Iris pigment epithelial cell (primary cell): ENCODE results near the gene TMEM61.
A peak's percentile ranks its signal among the peaks of the same experiment; 100 is the strongest.

Experiments used
- DNase-seq: peaks from one replicate; pipeline ENCODE4 v3.0.0-alpha.2; 2011; ENCODE audit warnings: low read depth

Gene TMEM61

GRCh38 chr1:54985556-54985955 is 5.1 kb downstream of the TMEM61 start:
- DNase-seq: no peak

- DNase-seq: no peak
These were observed 5.6 kb downstream of the TMEM61 start for GRCh38 chr1:54986025-54986424.

- no peak for DNase-seq
These were observed 6.1 kb downstream of the TMEM61 start for GRCh38 chr1:54986533-54986932.

DNA sequence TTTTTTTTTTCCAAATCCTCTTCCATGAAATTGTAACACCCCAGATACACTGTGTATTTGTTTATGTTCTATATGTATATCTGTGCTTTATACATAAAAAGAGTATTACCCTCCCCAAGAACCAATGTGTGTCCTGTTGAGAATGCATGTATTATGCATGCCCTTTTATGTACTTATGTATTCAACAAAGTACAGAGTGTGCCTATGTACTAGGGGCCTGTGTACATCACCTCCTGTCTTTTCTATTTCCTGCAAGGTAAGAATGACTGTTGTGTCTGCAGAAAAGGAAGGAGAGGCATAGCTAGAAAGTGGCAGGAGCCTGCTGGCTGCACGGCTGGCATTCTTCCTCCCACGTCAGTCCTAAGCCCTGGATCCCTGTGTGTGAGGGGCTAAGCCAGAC is 7.0 kb downstream of the TMEM61 start:
- DNase-seq: no peak

DNA sequence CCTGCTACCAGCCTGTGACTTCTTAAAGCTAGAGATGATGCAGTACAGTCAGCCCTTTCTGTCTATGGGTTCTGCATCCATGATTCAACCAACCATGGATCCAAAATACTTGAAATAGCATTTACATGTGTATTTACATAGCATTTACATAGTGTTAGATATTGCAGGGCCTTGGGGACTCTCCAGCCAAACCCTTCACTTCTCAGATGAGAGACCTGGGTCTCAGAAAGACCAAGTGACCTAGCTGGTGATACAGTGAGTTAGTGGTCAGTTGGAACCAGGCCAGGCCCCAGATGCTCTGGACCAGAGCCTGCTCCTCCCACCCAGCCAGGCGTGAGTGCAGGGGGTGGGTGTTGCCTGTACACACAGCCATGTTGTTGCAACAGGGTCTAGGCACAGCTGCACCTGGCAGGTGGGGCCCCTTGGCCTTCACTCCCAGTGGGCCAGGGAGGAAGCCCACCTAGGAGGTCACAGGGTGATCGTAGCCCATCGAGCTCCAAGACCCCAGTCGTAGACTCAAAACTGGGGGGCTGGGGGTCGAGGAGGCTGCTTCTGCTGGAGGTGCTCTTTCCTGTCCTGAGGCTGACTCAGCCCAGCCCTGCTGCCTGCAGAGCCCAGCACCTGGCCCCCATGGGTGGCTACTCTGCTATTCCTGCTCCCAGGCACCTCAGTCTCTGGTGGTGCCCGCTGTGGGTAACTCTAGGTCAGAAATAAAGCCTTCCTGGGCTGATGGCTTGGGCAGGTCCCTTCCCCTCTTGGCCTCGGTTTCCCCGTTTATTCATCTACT is 7.7 kb downstream of the TMEM61 start:
- peak; percentile 59 for DNase-seq

DNA sequence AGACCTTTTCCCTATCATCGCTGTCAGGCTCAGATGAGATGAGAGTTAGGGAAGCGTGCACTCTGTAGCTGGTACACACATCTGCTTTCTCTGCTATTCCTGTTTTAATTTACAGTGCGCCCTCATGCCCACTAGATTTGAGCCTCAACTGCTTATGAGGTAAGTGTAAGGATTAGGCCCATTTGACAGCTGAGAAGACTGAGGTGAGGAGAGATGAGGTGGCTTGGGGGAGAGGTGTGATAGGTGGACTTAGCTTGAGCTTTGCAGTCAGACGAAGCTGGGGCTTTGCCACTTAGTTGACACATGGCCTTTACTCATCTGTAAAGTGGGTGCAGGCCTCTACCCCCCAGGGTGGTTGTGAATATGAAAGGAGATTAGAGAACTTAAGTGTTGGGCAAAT is 8.5 kb downstream of the TMEM61 start:
- no peak for DNase-seq

- no peak for DNase-seq
These were observed 9.0 kb downstream of the TMEM61 start for GRCh38 chr1:54989473-54989872.

- DNase-seq: peak; percentile 39
These were observed 9.8 kb downstream of the TMEM61 start for GRCh38 chr1:54989968-54990810.

DNA sequence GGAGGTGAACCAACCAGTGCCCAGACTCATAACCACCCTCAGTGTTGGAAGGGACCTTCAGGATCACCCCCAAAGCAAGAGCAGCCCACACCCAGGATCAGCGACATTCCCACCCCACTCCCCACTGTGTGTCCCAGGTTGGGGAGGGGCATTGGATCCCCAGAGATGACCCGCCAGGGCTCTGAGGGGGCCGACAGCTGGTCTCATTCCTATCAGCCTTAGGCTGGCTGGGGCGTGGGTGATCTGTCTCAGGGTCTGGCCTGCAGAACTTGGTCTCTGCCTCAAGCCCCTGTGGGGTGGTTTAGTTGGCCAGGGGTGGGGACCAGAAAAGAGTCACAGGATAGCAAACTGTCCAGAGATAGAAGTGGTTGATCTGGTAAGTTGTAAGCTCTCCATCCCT is 10.5 kb downstream of the TMEM61 start:
- no peak for DNase-seq

- DNase-seq: no peak
These were observed 11.5 kb downstream of the TMEM61 start for GRCh38 chr1:54991939-54992338.

- no peak for DNase-seq
These were observed 12.7 kb downstream of the TMEM61 start for GRCh38 chr1:54993140-54993539.

DNA sequence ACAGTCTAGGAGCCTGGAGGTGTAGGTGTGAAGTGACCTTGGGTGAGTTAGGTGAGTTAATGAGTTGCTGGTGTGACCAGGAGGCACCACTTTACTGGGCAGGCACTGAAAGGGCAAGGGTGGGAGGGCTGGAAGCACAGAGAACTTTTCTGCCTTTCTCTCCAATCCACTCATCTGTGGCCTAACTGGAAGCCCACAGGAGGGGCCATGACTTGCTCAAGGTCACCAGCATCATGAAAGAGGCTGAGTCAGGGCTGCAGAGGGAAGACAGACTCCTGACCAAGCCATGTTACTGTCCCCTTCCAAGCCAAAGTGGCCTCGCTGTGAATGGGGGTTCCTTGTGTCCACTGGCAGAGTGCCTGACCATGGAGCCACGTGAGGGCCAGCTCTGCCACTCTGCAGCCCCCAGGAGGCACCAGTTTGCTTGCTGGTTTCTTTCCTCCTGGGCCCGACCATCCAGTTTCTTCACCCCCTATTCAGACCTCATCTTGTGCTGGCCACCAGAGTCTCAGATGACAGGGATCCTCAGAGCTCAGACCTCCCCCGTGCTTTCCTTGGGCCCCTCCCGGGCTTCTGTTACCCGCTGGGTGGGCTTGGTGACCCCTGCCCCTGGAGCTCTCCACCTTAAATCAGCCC is 14.0 kb downstream of the TMEM61 start:
- DNase-seq: no peak

GRCh38 chr1:54995013-54995760 is 14.8 kb downstream of the TMEM61 start:
- DNase-seq: no peak

- no peak for DNase-seq
These were observed 15.4 kb downstream of the TMEM61 start for GRCh38 chr1:54995835-54996234.

DNA sequence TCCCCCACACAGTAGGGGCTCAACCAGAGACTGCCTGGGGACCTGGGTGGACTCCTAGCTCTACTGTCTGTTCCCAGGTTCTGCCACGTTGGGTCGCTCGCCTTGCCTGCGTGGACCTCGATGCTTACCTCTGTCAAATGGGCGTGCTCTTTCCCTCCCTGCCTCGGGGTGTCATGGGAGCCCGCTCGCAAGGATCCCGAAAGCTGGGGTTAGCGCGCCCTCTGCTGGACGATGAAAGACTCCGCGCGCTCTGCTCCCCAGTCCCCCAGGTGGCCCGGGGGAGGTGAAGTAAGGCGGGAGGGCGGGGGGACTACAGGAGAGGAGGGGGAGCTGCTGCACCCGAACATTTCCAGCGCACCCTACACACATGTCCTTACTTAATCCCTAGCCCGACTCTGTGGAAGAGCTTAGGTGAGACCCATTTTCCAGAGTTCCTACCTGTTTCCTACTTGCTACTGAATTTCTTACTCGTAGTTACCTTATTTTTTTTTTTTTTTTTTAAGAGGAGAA is 16.0 kb downstream of the TMEM61 start:
- peak; percentile 59 for DNase-seq

- DNase-seq: peak; percentile 29
These were observed 16.7 kb downstream of the TMEM61 start for GRCh38 chr1:54996869-54997710.

DNA sequence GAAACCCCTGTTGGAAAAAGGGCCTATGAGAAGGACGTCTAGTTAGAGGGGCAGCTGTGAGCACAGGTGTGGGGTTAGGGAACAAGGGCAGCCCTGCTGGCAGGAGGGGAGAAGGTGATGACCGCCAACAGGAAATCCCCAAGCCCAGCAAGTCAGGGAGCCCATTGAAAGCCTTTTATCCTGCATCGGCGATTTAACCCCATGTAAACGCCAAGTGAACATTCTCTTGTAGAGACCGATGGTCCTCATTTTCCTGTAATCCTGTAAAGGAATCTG is 17.2 kb downstream of the TMEM61 start:
- DNase-seq: no peak

- DNase-seq: no peak
These were observed 17.7 kb downstream of the TMEM61 start for GRCh38 chr1:54998100-54998499.

GRCh38 chr1:54998677-54999076 is 18.2 kb downstream of the TMEM61 start, which contains the start of gene BSND:
BSND (plus strand) TSS chr1:54998933; CDS start chr1:54999187, 254 bp downstream.
- no peak for DNase-seq

DNA sequence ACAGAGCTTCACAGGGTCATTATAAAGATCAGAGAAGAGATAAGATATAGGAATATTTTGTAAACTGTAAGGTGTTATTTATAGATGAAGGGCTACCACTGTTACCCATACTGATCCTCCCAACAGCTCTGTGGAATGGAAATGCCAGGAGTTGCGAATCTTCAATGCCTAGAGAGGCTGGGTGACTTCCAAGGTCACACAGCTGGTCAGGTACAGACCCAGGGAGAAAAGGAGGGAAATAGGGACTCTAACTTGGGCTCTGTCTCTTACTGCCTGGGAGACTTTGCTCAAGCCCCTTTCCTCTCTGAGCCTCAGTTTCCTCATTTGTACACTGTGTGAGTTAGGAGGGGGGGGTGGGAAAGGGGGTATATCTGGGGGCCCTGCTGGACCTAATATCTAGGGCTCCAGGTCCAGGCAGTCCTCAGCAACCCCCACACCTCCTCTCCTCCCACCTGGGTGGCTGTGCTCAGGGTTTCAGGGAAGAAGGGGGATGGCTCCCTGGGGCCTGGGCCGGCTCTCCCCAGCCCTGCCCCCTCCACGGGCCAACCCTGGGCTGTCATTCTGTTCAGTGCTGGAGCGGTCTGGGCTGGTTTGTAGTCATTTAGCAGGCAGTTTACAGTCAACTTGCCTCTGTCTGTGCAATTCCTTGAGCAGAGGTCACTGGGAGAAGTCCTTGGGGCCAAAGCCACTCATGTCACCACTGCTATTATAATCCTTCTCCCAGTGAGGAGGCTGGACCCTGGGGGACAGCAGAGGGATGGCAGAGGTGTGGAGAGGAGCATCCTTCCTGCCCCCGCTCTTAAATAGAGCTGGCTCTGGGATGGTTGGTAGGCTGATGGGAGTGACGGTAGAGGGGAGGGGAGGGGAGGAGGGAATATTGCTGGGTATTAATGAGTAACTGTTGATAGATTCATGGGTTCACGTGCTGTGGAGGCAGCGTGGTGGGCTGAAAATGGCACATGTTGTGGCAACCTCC is 20.0 kb downstream of the TMEM61 start:
- no peak for DNase-seq
